HG02623 (cell line): ENCODE results near the gene GBX1.

ENCODE experiments used
- ATAC-seq: cut with Tn5 transposase; IDR thresholded peaks from one replicate; pipeline ENCODE4 v1.9.1; 2021; ENCODE audit warnings: moderate library complexity; ENCODE audit not compliant: unreplicated experiment

Gene GBX1

DNA sequence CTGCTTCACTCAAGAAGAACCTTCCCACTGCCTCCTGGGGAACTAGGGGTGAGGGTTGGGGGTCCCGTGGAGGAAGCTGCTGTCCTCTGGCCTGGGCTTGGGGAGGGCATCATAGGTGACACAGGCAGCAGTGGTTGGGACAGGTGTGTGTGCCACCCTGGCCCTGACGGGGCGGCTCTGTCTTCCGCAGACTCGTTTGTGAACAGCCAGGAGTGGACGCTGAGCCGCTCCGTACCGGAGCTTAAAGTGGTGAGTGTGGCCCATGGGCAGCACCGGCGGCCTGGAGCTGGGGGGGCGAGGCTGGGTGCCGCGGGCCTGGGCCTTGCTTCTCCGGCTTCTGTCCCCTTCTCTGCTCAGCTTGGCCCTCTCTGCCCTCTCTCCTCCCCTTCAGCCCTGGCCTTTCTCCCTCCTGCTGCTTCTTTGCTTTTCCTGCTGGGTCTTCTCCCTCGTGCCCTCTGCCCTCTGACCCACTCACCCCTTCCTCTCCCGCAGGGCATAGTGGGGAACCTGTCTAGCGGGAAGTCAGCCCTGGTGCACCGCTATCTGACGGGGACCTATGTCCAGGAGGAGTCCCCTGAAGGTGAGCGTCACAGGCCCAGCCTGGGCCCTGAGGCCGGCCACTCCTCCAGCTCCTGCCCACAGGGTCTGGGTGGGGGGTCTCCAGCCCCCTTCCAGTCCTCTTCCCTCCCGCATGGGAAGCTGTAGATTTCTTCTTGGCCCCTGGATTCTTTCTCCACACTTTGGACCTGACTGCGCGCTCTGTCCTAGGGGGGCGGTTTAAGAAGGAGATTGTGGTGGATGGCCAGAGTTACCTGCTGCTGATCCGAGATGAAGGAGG, 50.7 kb downstream of the GBX1 start:
- no peak for ATAC-seq

DNA sequence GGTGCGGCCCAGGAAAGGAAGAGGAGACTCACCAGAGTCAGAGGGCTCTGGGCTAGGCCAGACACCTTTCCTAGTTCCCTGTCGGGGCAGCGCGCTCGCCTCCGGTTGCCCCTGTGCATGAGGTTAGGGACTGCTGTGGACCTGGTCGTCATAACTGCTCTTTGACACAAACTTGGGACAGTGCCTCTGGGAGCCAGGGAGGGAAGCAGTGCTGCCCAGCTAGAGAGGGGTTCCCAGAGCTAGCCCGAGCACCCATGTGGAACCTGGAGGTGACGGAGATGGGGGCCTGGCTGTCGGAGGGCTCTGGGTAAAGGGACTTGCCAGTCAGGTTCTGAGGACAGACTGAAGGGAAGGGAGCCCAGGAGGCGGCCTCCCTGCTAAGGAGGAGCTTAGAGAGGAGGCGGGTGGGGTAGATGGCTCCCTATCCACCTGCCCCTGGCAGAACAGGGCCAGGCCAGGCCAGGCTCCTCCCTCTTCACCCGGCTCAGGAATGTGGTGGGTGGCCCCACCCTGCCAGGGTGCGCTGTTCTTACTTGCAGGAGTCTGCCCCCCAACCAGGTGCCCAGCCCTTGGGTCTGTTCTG, 51.6 kb downstream of the GBX1 start:
- ATAC-seq, result no peak

DNA sequence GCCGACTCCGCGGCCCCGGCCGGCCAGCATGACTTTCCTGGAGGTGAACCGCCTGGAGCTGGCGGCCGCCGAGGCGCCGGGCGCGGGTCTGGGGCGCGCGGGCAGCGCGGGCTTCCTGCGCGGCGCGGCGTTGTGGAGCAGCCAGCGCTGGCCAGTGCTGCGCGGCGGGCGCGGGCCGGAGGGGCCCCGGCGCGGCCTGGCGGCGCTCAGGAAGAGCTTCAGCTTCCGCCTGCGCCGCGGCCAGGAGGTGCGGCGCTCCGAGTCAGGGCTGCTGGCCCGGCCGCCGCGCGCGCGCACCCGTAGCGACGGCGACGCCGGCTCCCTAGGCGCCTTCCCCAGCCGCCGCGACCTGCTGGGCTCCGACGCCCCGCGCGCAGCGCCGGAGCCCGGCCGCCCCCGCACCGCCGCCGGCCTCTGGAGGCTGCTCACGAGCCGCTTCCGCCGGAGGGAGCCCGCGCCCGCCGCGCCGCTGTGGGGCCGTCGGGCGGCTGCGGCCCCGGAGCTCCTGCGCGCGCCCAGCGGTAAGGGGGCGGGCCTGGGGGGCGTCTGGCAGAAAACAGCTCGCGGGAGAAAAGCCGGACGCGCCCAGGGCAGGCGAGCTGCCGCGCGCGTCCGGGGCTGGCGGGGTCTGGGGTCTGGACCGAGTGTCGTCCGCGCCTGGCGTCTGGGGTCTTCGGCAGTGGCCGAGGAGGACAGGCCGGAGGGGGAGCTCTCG, 52.2 kb downstream of the GBX1 start:
- ATAC-seq, result no peak

DNA sequence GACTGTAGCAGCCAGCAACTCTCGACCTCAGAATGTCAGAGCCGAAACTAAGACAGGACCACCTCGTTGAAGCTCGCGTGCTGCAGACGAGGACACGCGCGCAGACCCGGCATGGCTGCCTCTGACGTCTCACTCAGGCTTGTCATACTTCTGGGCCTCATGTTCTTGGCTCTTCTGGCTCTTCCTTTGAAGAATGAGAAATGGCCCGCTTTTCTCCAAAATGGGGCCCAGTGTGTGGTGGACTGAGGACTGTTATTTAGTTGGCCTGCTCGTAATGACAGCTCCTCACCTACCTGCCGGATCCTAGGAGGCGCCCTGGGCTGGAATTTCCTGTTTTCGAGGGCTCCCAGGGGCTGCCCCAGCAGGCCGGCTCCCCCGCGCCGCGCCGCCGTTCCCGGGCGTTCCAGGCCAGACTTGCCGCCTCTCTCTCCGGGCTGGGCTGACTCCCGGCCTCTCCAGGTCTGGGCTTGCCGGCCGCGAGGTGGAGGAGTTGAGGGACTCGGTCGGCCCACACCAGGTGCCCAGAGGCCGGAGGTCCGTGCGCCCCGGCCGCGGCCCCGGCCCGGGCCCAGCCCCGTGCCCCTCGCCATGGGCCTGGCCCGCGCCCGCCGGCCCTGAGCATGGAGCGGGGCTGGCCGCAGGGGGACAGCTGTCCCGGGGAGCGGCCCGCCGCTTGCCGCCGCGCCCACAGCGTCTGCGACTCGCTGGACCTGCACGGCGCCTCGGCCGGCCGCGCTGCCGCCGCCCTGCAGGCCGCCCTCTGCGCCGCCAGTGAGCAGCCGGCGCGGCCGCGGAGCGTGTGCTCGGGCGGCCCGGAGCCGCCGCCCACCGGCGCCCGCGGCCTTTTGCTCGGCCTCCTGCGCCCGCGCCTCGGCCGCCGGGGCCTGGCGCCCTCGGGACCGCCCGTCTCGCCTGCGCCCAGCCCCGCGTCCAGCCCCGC, 53.1 kb downstream of the GBX1 start:
- ATAC-seq, result no peak

DNA sequence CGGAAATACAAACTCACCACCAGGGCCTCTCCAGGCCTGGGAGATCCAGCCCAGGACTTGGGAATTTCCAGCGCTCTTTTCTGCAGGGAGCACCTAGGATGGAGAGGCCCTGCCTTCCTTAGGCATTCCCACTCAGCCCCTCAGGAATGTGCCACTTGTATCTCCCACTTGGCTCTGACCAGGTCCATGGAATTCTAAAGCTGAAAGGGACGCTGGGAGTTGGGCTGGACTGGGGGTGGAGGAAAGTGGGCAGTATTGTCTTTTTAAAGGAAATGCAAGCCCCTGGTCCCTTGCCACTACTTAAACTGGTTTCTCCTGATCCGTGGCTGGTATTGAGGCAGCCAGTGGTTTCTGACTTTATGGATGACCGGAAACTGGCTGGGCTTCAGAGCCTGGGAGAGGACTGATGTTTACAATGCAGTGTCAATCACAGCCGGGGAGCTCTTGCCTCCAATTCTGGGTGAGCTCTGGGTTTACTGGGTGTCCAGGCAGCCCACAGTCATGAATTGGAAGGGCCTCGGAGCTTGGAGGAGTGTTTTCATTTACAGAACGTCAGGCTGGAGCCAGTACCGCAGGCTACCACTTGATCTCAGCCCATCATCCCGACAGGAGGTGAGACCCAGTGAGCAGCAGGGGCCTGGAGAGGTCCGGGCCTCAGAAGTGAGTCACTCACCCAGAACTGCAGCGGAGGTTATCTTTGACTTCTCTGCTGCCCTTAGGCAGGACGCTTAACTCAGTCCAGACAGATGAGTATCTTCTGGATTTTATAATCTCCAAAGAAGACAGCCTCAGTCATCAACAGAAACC, 53.9 kb downstream of the GBX1 start:
- ATAC-seq, result no peak

DNA sequence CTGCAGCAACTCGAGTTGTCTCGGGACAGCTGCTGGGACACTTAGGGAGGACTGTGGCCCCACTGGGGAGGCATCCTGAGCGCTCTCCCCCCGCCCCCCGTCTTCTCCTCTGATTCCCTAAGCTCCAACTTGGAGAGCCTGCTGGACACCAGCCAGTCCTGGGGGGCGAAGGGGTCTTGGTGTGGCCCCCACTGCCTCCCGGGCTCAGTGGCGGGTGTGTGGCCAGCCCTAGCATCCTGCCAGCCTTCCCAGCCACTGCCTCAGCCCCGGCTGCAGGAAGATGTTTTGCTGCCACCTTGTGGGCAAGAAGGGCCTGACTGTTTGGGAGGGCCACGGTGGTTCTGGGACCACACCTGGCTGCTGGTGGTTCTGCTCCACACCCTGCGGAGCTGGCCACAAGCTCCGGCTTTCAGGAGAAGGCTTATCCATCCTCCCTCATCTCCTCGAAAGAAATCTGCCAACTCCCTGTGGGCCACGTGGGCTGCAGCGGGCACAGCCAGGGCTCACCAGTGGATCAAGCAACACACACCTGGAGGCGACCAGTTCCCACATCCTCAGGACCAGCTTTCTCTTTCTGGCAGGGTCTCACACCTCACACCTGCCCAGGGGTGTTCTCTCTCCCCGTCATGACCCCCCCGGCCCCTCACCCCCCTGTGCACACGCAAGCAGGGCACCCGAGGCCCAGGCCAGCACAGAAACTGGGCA, 56.4 kb downstream of the GBX1 start:
- ATAC-seq, result peak; percentile 61

DNA sequence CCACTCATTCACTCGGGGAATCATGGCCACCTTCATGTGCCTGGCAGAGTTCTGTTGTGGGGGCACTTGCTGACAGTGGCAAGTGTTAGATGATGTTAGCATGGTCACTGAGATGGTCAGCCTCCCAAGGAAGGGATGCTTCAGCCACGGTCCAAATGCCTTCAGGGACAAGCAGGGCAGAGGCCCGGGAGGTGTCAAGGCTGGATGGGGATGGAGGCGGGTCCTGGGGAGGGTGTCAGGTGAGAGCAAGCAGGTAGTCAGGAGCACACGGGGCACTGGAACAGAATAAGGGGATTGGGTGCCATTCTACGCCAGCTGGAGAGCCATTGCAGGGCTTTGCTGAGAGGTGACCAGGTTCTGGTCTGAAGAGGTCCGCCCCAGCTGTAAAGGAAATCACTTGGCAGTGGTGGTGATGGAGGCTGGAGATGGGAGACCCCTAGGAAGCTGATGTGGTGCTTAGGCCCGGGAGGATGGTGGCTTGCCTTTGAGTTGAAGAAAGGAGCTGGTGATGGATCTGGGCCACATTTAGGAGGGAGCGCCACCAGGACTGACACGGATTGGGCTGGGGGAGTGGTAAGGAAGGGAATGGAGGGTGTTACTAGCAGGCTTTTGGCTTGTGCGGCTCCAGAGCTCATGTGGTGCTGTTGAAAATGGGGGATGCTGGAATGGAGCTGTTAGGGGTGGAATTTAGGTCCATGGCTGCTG, 57.1 kb downstream of the GBX1 start:
- ATAC-seq, result no peak

DNA sequence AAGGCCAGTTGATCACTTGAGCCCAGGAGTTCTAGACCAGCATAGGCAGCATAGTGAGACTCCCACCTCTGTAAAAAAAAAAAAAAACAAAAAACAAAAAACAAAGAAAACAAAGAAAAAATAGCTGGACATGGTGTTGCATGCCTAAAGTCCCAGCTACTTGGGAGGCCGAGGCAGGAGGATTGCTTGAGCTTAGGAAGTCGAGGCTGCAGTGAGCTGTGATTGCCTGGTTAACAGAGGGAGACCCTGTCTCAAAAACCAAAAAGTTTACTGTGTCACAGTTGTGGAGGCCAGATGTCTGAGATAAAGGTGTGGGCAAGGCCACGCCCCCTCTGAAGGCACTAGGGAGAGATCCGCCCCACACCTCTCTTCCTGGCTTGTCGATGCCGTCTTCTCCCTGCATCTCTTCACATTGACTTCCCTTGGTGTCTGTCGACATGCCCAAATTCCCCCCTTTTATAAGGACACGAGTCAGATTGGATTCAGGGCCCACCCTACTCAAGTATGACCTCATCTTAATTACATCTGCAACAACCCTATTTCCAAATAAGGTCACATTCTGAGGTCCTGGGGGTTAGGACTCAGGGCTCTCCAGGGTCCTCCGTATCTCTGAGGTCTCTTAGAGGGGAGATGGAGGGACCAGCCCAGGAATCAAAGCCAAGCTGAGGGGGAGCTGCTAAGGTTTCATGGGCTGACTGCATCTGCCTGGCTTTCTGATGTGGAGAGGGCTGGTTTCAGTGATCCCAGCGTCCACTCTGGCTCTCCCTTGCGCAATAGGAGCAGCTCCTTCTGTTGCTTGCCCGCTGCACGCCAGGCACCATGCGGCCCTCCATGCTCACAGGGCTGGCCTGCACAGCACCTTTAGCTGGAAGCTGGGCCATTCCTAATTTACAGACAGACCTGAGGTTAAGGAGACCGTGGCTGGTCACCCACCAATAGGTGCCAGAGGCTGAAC, 58.1 kb downstream of the GBX1 start:
- no peak for ATAC-seq

DNA sequence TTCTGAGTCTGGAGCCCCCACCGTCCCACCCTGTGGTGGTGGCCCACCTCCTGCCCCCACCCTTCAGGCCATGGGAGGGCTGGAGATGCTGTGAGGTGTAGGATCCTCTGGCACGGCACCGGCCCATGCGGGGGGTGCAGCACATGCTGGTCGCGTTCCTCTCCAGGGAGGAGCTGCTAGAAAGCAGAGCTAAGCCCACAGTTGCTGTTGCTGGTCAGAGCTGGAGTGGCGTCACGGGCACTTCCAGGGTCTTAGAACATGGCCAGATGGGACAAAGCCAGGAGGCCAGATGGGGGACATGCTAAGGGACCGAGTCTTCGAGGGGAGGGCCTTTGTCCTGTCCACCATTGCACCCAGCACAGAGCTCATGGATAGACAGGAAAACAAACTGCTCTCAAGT, 59.6 kb downstream of the GBX1 start:
- no peak for ATAC-seq

DNA sequence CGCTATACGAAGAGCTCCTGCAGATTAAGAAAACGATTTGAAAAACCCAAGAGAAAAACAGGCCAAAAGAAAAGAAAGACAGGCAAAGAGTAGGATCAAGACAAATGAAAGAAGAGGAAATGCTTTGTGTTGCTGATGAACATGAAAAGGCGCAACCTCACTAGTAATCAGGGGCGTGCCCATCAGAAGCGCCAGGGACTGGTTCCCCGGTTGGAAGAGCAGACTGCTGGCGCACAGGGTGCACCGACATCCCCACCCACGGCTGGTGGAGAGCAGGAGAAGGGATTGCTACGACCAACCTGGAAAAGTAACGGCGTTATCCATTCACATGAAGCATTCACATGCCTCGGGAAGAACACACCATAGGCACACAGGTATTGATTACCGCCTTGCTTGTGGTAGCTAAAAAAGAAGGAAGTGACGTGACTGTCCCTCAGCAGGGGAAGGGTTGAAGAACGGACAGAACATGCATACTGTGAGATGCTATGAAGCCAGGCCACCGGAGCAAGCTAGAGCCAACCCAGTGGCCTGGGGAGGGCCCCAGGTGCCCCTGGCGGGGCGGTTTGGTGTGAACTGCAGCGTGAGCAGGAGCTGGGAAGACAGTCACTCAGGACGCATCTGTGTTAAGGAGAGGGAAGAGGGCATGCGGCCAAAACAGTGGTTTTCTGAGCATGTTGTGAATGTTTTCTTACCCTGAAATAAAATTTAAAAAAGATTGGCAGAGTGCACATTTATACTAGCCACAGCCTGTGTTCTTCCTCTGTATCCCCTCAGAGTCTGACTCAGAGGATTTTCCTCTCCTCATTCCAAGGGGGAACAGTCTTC, 62.9 kb downstream of the GBX1 start:
- no peak for ATAC-seq

DNA sequence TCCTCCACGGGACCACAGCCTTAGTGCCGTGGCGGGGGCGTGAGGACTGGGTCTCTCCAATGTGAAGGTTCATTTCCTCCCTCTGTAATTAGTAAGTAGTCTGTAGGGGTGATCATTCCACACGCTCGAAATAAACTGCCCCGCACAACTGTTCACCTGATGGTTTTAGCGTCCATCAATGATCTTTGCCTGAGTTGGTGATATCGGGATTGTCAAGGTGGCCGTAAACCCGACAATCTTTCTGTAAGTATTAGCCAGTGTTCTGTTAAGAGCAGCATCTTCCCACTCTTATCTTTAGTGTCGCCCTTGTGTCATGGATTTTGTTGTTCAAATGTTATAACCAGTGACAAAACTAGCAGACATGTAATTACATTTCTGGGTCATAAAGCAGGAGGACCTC, 63.5 kb downstream of the GBX1 start:
- ATAC-seq, result no peak

DNA sequence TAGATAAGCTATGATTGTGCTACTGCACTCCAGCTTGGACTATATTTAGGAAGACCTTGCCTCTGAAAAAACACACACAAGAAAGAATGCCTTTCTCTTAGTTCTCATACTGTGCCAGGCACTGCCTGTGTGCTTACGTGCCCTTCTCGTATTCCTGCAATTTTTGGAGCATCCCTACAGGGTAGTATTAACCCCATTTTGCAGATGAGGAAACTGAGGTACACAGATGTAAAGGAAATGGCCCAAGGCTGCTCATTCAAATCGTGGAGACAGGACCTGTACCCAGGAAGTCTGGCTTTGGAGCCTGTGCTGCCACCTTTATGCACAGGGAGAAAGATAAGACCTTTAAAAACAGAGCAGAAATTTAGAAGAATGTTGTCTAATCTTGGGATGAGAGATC, 64.5 kb downstream of the GBX1 start:
- ATAC-seq, result no peak

DNA sequence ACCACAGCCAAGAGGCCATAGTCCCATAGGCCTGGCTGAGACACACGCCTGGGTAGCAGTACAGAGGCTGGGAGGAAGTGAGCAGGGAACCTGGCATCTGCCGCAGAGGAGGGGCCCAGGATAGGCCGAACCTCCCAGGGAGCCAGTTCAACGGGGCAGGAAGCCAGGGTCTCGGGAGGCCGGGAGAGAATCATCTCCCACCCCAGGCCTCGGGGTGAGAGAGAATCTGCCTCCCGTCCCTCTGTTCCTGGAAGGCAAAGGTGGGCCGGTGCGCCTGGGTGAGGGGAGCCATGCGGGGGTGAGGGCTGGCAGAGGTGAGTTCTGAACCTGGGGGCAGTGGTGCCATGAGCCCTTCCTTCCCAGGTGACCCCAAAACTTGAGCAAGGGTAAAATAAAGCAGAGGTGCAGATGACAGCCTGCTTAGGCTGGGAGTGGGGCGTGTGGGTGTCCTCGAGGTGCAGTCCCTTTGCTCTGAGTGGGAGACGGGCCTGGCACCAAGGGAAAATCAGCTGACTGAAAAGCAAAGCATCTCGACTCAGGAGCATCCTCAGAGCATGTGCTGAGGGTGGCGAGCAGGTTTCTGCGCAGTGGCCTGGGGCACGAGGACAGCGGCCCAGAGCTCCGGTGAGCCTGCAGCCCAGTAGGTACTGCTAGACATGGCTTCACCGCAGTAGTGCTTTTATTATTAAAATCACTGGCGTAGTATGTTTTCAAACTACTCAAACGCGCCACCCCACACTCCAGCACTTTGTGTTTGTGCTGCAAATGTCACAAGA, 65.7 kb downstream of the GBX1 start:
- no peak for ATAC-seq

DNA sequence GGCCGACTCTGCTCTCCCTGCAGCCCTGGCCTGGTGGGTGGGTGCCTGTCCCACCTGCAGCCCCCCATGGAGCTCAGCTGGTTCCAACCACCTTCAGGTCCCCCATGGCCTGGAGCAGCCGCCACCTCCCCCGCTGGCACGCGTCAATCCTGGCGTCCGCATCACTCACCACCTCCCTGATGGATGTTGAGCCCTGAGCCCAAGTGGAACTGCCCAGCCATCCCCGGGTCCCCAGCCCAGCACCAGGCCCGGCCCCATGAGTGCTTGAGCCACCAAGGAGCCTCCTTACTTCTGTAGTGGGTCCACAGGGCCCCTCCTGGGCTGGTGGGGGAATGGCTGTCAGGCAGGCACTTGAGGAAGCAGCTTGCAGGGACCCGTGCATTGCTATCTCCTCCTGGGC, 66.6 kb downstream of the GBX1 start:
- no peak for ATAC-seq

DNA sequence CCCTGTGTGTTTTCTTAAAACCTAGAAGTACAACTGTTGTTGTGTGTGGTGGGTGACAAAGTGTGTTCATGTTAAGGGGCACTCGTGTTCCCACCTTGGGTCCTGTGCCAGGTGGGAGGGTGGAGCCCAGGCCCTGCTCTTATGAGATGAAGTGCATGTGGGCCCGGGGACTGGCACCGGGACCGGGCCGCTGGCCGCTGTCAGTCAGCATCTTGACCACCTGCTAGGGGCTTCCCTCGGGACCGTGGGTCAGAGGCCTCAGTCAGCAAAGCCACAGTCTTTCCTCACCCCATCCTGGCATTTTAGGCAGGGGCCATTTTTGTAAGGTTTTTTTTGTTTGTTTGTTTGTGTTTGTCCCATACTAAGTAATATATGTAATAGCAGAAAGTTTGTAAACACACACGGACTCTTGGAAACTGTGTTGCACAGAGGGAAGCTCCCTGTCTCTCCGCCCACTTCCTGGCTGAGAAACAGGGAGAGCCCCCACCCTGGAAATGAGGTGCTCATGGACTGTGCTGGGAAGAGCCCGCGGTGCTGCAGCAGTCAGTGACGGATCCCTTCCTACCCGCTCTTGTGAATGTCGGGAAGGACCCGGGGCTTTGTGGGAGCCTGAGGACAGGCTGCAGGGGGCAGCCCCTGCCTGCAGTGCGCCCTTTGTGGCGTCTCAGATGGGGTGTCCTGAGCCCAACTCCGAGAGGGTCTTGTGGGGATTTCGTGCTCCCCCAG, 67.8 kb downstream of the GBX1 start:
- no peak for ATAC-seq
